HPDE6-E6E7 (cell line): ENCODE measurements around the gene KCND1.

Experiments
- DNase-seq: peaks from one replicate; pipeline ENCODE4 v3.0.0; 2011; ENCODE audit warnings: missing footprints; ENCODE audit errors: extremely low spot score

The KCND1 gene

GRCh38 chrX:48937054-48937907 is 34.4 kb downstream of the KCND1 start:
- no peak for DNase-seq

DNA sequence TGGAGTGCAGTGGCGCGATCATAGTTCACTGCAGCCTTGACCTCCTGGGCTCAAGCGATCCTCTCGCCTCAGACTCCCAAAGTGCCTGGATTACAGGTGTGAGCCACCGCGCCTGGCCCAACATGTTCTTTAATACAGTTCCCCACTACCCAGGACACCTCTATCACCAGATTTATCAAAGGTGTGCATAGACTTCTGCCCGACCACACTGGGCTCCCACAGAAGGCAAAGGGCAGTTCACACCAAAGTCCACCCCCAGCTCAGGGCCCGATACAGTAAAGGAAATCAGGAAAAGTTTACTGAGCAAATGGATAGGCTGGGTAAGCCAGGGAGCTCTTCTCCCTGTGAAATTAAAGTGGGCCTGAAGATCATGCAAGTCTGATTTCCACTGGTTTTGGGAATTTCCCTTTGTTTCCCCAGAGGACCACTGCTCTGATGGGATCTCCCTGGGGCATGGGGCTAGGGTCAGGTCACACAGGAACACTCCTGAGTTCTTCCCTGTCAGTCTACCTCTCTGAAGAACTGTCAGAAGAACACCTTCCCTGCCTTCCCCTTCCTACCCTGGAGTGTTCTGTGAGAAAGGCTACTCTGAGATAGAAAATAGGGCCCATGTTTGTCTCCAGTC is 35.1 kb downstream of the KCND1 start:
- DNase-seq = no peak

- no peak for DNase-seq
Measured at GRCh38 chrX:48935301-48935670, 36.4 kb downstream of the KCND1 start.

DNA sequence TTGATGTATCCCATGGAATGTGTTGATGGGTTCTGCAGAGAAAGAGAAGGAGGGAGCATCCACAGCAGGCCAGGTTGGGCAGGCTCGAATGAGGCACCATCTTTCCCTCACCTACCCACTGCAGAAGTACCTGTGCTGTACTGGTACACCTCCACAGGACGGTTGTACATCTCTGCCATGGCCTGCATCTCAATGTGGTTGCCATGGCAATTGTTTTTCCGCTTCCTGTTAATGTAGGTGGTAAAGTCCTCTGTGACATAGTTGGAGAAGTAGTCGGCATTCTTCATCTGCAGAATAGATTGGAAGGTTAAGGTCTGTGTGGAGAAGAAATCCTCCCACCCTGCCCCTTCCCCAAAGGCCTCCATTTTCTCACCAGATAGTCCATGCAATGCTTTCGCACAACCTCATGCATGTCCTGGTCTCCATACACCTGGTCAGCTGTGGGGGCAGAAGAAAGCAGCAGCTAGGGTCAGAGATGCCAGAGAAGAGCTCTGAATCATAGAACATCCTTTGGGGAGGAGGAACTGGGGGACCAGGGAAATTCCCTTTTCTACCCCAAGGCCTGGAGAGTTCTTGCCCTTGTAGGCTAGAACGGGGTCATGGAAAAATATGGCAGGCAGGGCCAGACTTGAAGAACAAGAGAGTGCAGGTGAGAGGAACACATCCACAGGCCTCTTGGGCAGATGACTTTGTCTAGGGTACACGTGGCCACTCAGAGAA is 36.9 kb downstream of the KCND1 start:
- DNase-seq = no peak

DNA sequence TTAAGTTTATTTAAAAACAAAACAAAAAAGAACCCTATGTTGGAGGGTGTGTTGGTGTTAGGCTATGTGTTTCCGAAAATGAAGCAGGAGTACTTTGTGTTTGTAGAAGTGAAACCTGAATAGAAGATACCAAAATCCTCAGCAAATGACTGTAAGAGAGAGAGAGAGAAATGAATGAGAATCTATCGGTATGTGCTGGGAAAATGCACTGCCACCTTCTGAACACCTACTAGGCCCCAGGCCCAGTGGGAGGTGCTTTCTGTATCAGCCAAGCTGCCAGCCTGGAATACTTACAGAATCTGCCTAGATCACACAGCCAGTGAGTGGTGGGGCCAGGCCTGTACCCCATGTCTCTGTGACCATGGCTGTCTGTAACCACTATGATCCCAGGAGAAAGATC is 37.9 kb downstream of the KCND1 start:
- no peak for DNase-seq

- no peak for DNase-seq
Measured at GRCh38 chrX:48927736-48928382, 43.8 kb downstream of the KCND1 start.

DNA sequence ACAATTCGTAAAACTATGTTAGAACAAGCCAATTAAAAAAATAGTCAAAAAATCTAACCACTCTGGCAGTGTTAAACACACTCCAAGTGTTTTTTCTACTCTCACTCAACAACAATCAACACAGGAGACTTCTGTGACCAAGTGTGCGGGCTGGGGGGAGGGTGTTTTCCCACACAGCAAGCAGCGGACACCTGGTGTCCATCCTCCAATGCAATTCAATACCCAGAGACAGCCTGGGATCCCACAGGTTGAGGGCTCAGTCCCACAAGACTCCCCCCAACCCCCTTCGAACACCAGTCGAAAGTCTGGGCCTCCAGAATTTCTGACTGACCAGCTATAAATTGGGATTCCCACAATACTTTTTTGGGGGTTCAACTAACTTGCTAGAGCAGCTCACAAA is 44.5 kb downstream of the KCND1 start:
- DNase-seq = no peak

DNA sequence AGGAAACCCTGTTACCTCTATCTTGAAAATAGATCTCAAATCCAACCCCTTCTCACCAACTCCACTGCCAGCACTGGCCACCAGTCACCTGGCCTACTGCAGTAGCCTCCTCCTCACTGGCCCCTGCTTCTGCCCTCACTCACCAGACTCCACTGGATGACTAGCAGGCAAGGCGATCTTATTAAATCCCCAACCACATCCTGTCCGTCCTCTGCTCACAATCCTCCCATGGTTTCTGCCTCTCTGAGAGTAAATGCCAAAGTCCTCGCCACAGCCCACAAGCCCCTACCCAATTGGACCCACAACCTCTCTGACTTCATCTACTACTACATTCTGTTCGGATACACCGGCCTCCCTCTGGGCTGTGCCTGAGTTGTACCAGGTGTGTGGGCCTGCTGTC is 47.4 kb downstream of the KCND1 start:
- DNase-seq = no peak

- no peak for DNase-seq
Measured at GRCh38 chrX:48923771-48924170, 47.9 kb downstream of the KCND1 start.

- DNase-seq = no peak
Measured at GRCh38 chrX:48920718-48921104, 50.9 kb downstream of the KCND1 start.

DNA sequence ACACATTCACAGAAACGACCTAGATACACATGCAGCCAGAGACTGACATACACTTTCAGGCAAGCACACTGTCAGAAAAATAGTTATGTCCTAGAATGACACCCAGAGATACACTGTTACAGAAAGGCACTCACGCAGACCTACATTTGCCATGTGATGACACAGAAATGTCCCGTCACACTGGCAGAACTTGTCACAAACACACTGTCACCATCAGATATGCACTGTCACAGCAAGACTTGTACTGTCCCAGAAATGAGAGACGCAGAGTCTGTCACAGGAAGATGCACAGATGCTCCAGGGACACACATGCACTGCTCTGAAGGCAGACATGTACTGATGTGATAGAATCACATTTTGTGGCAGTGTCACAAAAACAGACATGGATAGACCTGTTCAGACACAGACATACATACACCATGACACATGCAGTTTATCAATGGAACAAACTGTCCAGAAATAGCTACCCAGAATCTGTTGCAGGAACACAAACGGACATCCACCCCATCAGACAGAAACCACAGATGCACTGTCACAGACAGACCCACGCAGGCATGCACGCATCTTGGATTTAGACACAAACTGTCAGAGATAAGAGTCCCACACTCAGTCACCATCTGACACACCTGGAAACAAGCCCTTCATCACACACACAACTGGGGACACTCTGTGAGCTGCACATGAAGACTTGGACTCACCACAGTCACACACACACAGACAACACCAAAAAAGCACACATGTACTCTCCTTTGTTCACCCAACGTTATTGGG is 51.5 kb downstream of the KCND1 start:
- no peak for DNase-seq

DNA sequence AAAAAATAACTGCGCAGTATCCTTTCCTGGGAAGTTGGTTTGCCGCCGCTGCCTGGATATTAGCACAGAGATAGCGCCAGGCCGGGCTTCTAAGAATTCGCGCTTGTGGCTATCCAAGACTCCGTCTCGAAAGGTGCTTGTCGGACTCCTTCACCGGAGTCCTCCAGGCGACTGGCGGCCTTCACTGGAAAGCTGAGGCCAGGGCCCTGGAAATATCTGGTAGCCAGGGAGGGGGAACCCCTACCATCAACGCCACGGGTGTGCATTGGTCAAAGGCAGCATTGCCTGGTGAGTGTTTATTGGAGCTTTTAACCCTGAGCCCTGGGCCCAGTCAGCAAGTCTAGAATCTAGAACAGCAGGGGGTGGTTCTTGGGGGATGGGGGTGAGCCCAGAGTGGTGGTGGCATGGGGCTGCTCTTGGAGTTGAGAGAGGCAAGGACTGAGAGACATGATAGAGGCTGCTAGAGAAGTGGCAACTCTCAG is 52.2 kb downstream of the KCND1 start:
- no peak for DNase-seq

DNA sequence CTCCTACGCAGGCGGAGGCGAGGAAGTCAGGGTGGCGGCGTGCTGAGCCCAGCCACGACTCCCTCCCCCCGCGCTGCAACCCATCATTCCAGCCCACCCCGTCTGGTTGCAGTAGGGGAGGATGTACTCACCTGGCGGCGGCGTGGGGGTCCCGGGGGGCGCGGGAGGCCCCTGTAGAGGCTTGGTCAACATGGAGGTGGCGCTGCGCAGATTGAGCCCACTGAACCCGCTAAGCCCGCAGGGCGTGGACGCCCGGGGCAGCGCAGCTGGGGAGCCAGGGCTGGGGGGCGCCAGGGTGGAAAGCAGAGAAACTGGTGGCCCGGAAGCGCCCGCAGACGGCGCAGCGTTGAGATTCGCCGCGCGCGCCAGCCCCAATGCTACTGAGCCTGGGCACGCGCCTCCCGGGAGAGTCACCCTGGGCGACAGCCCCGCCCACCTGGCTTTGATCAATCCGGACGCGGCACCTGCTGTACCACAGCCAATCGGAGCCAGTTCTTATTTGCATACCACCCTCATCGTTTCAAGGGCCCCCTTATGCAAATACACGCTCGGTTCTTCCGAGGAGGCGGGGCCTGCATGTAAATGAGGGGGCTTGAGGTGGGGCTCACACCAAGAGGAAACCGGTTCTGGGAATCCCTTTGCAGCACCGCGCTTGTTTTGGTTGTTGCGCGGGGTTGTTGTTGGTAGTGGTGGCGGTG is 52.9 kb downstream of the KCND1 start, which contains the start of gene PIM2:
PIM2 (minus strand) TSS at position 382 of the 698 bp plus-strand sequence; CDS start at position 192, 190 bp downstream.
- peak; percentile 74 for DNase-seq

DNA sequence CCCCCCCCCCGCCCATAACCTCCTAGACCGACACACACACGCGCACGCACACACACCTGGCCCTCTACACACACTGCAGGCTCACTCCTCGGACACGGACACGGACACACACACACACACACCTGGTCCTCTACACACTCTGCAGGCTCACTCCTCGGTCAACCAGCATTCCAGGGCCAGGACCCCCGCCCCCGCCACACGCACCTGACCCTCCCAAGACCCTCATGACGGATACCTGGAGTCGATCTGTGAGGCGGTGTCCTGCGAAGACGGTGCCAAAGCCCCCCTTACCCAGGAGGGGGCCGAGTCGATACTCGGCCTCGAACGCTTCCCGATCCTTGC is 53.4 kb downstream of the KCND1 start:
- no peak for DNase-seq

DNA sequence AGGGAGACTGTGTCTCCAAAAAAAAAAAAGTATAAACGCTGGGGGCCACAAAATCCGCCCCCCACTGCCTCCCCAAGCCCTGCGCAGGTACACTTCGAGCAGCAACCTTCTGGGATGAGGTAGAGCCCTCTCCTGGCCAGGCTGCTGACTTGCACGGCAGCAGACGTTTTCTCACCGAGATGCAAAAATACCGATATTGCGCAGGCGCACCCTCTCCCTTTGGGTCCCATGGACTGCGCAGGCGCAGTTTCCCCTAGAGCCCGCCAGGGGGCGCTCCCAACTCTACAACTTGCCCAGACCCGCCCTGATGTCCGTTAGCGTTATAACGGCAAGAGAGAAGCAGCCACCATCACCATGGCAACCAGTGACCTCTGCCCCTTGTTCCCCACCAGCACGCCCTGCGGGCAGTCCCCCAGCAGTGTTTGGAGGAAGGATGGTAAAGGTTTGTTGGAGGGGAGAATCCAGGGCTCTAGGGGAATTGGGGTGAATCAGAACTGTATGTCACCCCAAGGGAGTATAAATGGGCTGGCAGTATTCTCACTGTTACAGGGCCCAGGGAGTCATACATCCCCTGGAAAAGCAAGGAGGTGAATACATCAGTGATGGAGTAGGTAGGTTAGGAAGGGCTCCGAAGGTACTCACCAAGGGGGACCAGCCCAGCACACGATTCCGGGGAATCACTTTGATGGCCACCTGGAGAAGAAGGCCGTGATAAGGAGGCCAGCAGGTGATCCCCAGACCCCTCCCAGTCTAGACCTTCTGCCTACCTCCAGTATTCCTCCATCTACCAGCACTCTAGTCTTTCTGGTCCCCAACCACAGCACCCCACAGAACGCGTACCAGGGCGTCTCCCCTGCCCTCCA is 54.3 kb downstream of the KCND1 start:
- DNase-seq = peak; percentile 70

DNA sequence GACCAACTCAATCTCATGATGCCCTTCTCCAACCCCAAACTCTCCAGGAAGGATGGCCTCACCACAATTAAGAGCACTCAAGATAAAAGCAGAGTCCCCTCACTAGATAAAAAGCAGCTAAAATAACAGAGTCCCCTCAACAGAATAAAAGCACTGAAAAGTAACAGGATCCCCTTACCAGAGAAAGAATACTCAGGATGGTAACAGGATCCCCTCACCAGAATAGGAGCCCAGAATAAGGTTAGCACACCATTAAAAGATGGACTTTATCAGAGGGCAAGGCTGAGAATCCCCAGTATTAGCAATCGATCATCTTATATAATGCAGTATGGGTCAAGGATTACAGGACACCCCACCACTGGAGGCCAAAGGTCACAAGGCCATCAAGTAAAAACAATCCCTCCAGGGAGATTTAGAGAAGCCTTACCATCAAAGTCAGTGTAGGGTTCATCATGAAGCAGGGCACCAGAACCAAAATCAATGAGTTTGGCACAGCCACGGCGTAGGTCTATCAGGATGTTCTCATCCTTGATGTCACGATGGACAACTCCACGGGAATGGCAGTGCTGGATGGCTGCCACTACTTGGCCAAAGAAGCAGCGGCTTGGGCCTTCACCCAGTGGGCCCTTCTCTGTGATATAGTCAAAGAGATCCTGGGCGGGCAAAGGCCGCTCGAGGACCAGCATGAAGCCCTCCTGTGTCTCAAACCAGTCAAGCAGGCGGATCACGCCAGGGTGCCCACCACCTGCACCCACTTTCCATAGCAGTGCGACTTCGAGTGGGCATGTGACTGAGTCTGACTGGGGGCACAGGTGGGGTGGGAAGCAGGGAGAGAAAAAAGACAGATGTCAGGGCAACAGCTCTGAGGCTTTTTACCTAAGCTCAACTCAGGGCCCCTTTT is 56.8 kb downstream of the KCND1 start:
- DNase-seq = no peak

GRCh38 chrX:48913605-48914366 is 57.9 kb downstream of the KCND1 start:
- no peak for DNase-seq
